Esophagus squamous epithelium (tissue), 4 donors: ENCODE results near the gene NRP2.

ENCODE experiments used
- POLR2A ChIP-seq, 4 donors: fragments of 450-650 bp; IDR thresholded peaks; one replicate each; pipeline ENCODE4 v1.6.1; 2017; ENCODE audit warnings: antibody characterized with exemption in 4 of 4, mild to moderate bottlenecking in 4 of 4, moderate library complexity in 3 of 4
- TF ChIP-seq, protein P1 (sequence below), 6 experiments: fragments of 450-650 bp in 4 of 6; fragments of 200-600 bp in 2 of 6; sonication (generic) in 2 of 6; IDR thresholded peaks; one replicate each; pipeline ENCODE4 v1.5.1; 2016 to 2019; ENCODE audit warnings: antibody characterized with exemption in 6 of 6, mild to moderate bottlenecking in 4 of 6, moderate library complexity in 4 of 6

GRCh38 chr2:205797866-205798265 is 115.6 kb downstream of the NRP2 start:
- no peak for TF ChIP-seq POLR2A (IDR thresholded peaks at IDR 0.05)
- TF ChIP-seq, protein P1, sequence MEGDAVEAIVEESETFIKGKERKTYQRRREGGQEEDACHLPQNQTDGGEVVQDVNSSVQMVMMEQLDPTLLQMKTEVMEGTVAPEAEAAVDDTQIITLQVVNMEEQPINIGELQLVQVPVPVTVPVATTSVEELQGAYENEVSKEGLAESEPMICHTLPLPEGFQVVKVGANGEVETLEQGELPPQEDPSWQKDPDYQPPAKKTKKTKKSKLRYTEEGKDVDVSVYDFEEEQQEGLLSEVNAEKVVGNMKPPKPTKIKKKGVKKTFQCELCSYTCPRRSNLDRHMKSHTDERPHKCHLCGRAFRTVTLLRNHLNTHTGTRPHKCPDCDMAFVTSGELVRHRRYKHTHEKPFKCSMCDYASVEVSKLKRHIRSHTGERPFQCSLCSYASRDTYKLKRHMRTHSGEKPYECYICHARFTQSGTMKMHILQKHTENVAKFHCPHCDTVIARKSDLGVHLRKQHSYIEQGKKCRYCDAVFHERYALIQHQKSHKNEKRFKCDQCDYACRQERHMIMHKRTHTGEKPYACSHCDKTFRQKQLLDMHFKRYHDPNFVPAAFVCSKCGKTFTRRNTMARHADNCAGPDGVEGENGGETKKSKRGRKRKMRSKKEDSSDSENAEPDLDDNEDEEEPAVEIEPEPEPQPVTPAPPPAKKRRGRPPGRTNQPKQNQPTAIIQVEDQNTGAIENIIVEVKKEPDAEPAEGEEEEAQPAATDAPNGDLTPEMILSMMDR (IDR thresholded peaks at IDR 0.05) = no peak
